GM19238 (cell line): ENCODE data around the gene ENOSF1.
A peak's percentile ranks its signal among the peaks of the same experiment; 100 is the strongest.

Source experiments
- DNase-seq: peaks from one replicate; pipeline ENCODE4 v3.0.0; 2011; ENCODE audit warnings: low spot score; ENCODE audit not compliant: insufficient read length

ENOSF1 gene

GRCh38 chr18:634551-635045 is 77.8 kb downstream of the ENOSF1 start:
- no peak for DNase-seq

GRCh38 chr18:631560-631959 is 80.9 kb downstream of the ENOSF1 start:
- DNase-seq, result no peak

GRCh38 chr18:629269-630150 is 82.9 kb downstream of the ENOSF1 start:
- DNase-seq, result no peak

- no peak for DNase-seq
These were observed 85.2 kb downstream of the ENOSF1 start for GRCh38 chr18:627231-627630.

GRCh38 chr18:623761-624620 is 88.4 kb downstream of the ENOSF1 start:
- DNase-seq, result peak; percentile 16

- DNase-seq, result no peak
These were observed 90.1 kb downstream of the ENOSF1 start for GRCh38 chr18:622289-622688.

GRCh38 chr18:621291-622043 is 91.0 kb downstream of the ENOSF1 start:
- no peak for DNase-seq
